Tibial nerve (tissue), 4 donors: Measurements from ENCODE around the gene MYLK2.

ENCODE experiments used
- EP300 ChIP-seq, 2 donors: sonication (generic); formaldehyde crosslinking; IDR thresholded peaks; one replicate each; pipeline ENCODE4 v1.6.1; 2017; ENCODE audit warnings: antibody characterized with exemption in 2 of 2, mild to moderate bottlenecking in 1 of 2
- POLR2A ChIP-seq, 2 donors: fragments of 450-650 bp; IDR thresholded peaks; one replicate each; pipeline ENCODE4 v1.6.1; 2017; ENCODE audit warnings: antibody characterized with exemption in 2 of 2, mild to moderate bottlenecking in 2 of 2, moderate library complexity in 2 of 2
- TF ChIP-seq, protein P1 (sequence below), 5 experiments: fragments of 200-600 bp in 3 of 5; fragments of 450-650 bp in 2 of 5; sonication (generic) in 3 of 5; IDR thresholded peaks; one replicate each; pipeline ENCODE4 v1.5.1; 2016 to 2019; ENCODE audit warnings: antibody characterized with exemption in 5 of 5, mild to moderate bottlenecking in 3 of 5, moderate library complexity in 2 of 5

GRCh38 chr20:31844737-31845299, 25.7 kb downstream of the MYLK2 start:
- TF ChIP-seq, protein P1, sequence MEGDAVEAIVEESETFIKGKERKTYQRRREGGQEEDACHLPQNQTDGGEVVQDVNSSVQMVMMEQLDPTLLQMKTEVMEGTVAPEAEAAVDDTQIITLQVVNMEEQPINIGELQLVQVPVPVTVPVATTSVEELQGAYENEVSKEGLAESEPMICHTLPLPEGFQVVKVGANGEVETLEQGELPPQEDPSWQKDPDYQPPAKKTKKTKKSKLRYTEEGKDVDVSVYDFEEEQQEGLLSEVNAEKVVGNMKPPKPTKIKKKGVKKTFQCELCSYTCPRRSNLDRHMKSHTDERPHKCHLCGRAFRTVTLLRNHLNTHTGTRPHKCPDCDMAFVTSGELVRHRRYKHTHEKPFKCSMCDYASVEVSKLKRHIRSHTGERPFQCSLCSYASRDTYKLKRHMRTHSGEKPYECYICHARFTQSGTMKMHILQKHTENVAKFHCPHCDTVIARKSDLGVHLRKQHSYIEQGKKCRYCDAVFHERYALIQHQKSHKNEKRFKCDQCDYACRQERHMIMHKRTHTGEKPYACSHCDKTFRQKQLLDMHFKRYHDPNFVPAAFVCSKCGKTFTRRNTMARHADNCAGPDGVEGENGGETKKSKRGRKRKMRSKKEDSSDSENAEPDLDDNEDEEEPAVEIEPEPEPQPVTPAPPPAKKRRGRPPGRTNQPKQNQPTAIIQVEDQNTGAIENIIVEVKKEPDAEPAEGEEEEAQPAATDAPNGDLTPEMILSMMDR (IDR thresholded peaks at IDR 0.05) = no peak
- TF ChIP-seq EP300 (IDR thresholded peaks at IDR 0.05) (no peak), POLR2A (IDR thresholded peaks at IDR 0.05) (no peak)
